Measurements from ENCODE around the gene AP2B1. TPM values are rescaled to one million over a fixed set of nuclear protein-coding genes. Genes with fewer than 3 reads are reported as not detected.

Gene AP2B1
- total RNA-seq, 1 experiment from 2014 or later = 217 TPM

DNA sequence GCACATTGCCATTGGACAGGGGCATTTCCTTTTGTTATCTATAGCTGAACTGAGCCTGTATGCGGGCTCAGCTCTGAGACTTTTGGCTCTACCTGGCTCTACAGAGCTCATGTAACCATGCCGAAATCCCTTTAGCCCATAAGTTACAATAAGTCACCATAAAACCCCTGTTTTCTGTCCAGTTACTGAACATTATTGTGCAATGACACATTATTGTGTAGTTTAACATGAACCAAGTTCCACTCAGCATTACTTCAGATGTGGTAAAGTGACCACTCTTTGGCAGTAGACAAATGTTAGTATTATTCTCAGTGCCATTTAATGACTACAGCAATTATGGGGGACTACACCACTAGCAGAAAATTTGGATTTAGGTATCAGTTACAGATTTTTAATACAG, 78.9 kb downstream of the AP2B1 start:
- H4K8ac ChIP-seq (replicated peaks; ENCODE audit: insufficient read length, low read depth, low read length) = no peak overlapping the region
- no peaks in the 10 kb centered on the region for H3K9me3 ChIP-seq (ENCODE audit: control insufficient read depth, low read depth, low read length)
- no peaks in the 10 kb centered on the region for H3K79me1 ChIP-seq (ENCODE audit: insufficient read depth, low read depth, low read length, poor library complexity, severe bottlenecking)
- H3K9ac ChIP-seq (ENCODE audit: extremely low read depth, insufficient read length, low read length) = no peak overlapping the region
- TF ChIP-seq CTCF (conservative IDR thresholded peaks at IDR 0.05) = no peak
- no peak overlapping the region for H2BK12ac ChIP-seq (ENCODE audit: insufficient read length, low read depth, low read length)
- no peak overlapping the region for H4K91ac ChIP-seq (ENCODE audit: insufficient read length, low read depth, low read length)
- H3T11ph ChIP-seq (ENCODE audit: low read length) = no peak overlapping the region
- no peak overlapping the region for H2BK5ac ChIP-seq (ENCODE audit: insufficient read length, low read length)
- no peaks in the 10 kb centered on the region for H3K27me3 Mint-ChIP-seq (ENCODE audit: low read depth)
- no peak overlapping the region for H2AK5ac ChIP-seq (ENCODE audit: insufficient read length, low read length)
- no peak overlapping the region for H3K4me3 Mint-ChIP-seq
- no peak overlapping the region for H3K23ac ChIP-seq (ENCODE audit: insufficient read length, low read depth, low read length)
- no peaks in the 10 kb centered on the region for H3K79me2 ChIP-seq (ENCODE audit: insufficient read depth, low read length)
- H2BK15ac ChIP-seq (ENCODE audit: low read depth, low read length) = no peak overlapping the region
- no peak overlapping the region for H3K18ac ChIP-seq (ENCODE audit: insufficient read length, low read depth, low read length)
- H3K9me3 Mint-ChIP-seq = no peaks in the 10 kb centered on the region
- no peak overlapping the region for H4K5ac ChIP-seq (ENCODE audit: insufficient read length, low read depth, low read length)
- H3K36me3 Mint-ChIP-seq (ENCODE audit: insufficient read depth in 1 of 3, low read depth in 3 of 3) = peaks cover 3 to 41% (median 31%) of the 10 kb centered on the region in 3 experiments; a peak in 6 of 7 replicates
- no peak overlapping the region for H3K27ac Mint-ChIP-seq
- no peak overlapping the region for H2BK20ac ChIP-seq (ENCODE audit: low read depth, low read length, poor library complexity, severe bottlenecking)
- H4K20me1 ChIP-seq (ENCODE audit: control insufficient read depth, insufficient read depth, insufficient read length) = no peaks in the 10 kb centered on the region
- H3K27me3 ChIP-seq (ENCODE audit: insufficient read depth, low read length) = no peaks in the 10 kb centered on the region
- H3K4ac ChIP-seq (ENCODE audit: low read depth, low read length) = no peak overlapping the region
- H3K4me1 ChIP-seq (ENCODE audit: insufficient read depth, low read length) = no peaks in the 10 kb centered on the region
- no peak for DNase-seq
- no CpG with 5 or more reads among the region's 2 CpGs for WGBS (ENCODE audit: extremely low coverage, insufficient read length, low lambda C conversion rate)
- peaks cover 5 to 8% of the 10 kb centered on the region in 2 experiments for H3K4me1 Mint-ChIP-seq
- H3K27ac ChIP-seq (ENCODE audit: insufficient read length, low read depth, low read length) = no peak overlapping the region
- no peak overlapping the region for H2BK120ac ChIP-seq (ENCODE audit: low read depth, low read length, poor library complexity, severe bottlenecking)
- H3K56ac ChIP-seq (ENCODE audit: insufficient read length, low read depth, low read length) = no peak overlapping the region
- H3K23me2 ChIP-seq (ENCODE audit: insufficient read length, low read depth, low read length, poor library complexity, severe bottlenecking) = no peaks in the 10 kb centered on the region
- H3K4me2 ChIP-seq (ENCODE audit: insufficient read depth, insufficient read length, low read length) = no peak overlapping the region
- no peak overlapping the region for H2AFZ ChIP-seq (ENCODE audit: low read length)
- no peak overlapping the region for H3K14ac ChIP-seq (ENCODE audit: insufficient read depth, low read length)

All from H9 (cell line).